ENCODE data around the gene SLC43A3. TPM values are rescaled to one million over a fixed set of nuclear protein-coding genes. Genes with fewer than 3 reads are reported as not detected.
"Not testable (repeated sequence)": the region's sequence is repeated elsewhere in the genome, so short reads cannot be mapped to it uniquely, and the experiment has no call there.

The SLC43A3 gene
- total RNA-seq, 1 donor = 41.9 TPM

GRCh38 chr11:57374966-57375365 is 52.0 kb downstream of the SLC43A3 start:
- Histone ChIP-seq H3K27me3 (ENCODE audit: insufficient read depth, low read length) (no peaks in the 10 kb centered on the region), H3K4me1 (ENCODE audit: insufficient read depth, low read length) (no peaks in the 10 kb centered on the region), H3K9me3 (ENCODE audit: low read depth, low read length) (no peaks in the 10 kb centered on the region), H3K4me3 (ENCODE audit: low read length) (no peak overlapping the region)

DNA sequence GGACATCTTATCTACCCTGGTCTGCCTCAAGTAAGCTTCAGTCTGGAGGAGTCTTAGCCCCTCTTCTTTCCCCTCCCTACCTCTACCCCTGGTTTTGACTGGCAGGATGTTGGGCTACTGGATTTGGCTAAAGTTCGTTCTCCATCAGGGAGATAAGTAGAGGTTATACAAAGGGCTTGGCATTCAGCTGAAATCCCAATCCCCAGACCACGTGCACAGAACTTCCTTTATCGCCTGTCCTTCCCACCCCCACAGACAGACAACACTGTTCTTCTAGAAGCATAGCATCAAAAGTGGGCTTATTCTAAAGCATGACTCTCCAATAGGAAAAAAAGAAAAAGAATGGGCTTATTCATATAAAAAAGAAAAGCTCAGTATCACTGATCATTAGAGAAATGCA is 53.8 kb downstream of the SLC43A3 start:
- Histone ChIP-seq H3K27me3 (ENCODE audit: insufficient read depth, low read length) (no peaks in the 10 kb centered on the region), H3K4me3 (ENCODE audit: low read length) (no peak overlapping the region), H3K9me3 (ENCODE audit: low read depth, low read length) (no peaks in the 10 kb centered on the region)

GRCh38 chr11:57370941-57371340 is 56.0 kb downstream of the SLC43A3 start:
- H3K4me1 ChIP-seq (ENCODE audit: insufficient read depth, low read length) = no peaks in the 10 kb centered on the region
- H3K4me3 ChIP-seq (ENCODE audit: low read length) = no peak overlapping the region
- no peaks in the 10 kb centered on the region for H3K27me3 ChIP-seq (ENCODE audit: insufficient read depth, low read length)
- H3K9me3 ChIP-seq (ENCODE audit: low read depth, low read length) = no peaks in the 10 kb centered on the region

More for the DNA sequence above, 53.8 kb downstream of the SLC43A3 start:
- H3K4me1 ChIP-seq (ENCODE audit: insufficient read depth, low read length) = no peaks in the 10 kb centered on the region

DNA sequence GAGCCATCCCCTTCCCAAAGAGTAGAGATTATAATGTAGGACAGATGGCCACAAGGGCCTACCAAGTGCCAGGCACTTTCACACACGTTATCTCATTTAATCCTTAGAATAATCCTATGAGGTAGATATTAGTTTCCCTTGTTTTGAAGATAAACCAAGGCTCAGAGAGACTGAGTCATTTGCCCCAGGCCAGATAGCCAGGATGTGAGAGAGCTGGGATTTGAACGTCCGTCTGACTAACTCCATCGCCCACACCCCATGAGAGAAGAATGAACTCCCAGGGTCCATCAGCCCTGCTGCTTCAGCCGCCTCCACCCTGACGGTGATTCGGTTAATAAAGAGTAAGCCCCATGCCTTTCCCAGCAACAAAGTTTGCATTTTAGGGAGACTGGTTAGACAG is 56.7 kb downstream of the SLC43A3 start:
- H3K9me3 ChIP-seq (ENCODE audit: low read depth, low read length) = no peaks in the 10 kb centered on the region
- no peak overlapping the region for H3K4me3 ChIP-seq (ENCODE audit: low read length)
- H3K4me1 ChIP-seq (ENCODE audit: insufficient read depth, low read length) = no peaks in the 10 kb centered on the region

GRCh38 chr11:57368845-57369232 is 58.1 kb downstream of the SLC43A3 start:
- Histone ChIP-seq H3K4me1 (ENCODE audit: insufficient read depth, low read length) (no peaks in the 10 kb centered on the region), H3K27me3 (ENCODE audit: insufficient read depth, low read length) (no peaks in the 10 kb centered on the region), H3K9me3 (ENCODE audit: low read depth, low read length) (no peaks in the 10 kb centered on the region), H3K4me3 (ENCODE audit: low read length) (no peak overlapping the region)

More for the DNA sequence above, 56.7 kb downstream of the SLC43A3 start:
- no peaks in the 10 kb centered on the region for H3K27me3 ChIP-seq (ENCODE audit: insufficient read depth, low read length)

- H3K9me3 ChIP-seq (ENCODE audit: low read depth, low read length) = no peaks in the 10 kb centered on the region
- H3K27me3 ChIP-seq (ENCODE audit: insufficient read depth, low read length) = no peaks in the 10 kb centered on the region
- no peak overlapping the region for H3K4me3 ChIP-seq (ENCODE audit: low read length)
- H3K4me1 ChIP-seq (ENCODE audit: insufficient read depth, low read length) = no peaks in the 10 kb centered on the region
Measured at GRCh38 chr11:57368106-57368844, 58.6 kb downstream of the SLC43A3 start.

DNA sequence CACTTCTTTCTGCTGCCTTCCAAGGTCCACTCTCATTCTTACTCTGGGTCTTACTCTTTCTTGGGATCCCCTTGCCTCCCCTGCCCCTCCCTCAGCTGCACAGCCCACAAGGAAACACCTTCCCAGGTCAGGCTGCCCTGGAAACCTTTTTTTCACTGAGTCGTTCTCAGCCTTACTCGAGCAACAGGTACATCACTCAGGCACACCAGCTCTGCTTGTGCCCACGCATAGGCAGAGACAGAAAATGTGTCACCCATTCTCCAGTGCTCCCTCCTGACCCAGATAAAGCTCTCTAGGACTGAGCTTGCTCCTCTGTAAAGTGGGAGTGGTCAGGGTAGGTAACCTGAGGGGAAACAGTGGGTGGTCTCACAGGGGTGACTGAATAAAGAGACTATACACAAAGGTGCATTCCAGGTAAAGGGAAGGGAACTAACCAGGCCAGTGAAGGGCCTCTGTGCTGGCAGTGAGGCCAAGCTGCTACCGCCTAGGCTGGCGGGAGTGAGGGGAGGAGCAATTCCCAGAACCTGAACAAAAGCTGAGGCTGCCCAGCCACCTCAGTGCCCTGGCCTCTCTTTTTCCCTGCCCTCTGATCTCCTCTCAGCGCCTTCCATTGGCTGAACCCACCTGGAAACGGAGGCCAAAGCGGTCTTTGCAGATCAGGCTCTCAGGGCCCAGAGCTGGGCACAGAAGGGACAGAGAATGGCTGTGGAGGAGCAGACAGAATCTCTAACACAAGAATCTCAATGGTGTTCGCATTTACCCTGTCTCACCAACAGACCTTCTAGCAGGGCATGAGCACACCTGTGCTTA is 61.9 kb downstream of the SLC43A3 start:
- no peaks in the 10 kb centered on the region for H3K4me1 ChIP-seq (ENCODE audit: insufficient read depth, low read length)
- H3K9me3 ChIP-seq (ENCODE audit: low read depth, low read length) = no peaks in the 10 kb centered on the region
- H3K4me3 ChIP-seq (ENCODE audit: low read length) = no peak overlapping the region
- no peaks in the 10 kb centered on the region for H3K27me3 ChIP-seq (ENCODE audit: insufficient read depth, low read length)

DNA sequence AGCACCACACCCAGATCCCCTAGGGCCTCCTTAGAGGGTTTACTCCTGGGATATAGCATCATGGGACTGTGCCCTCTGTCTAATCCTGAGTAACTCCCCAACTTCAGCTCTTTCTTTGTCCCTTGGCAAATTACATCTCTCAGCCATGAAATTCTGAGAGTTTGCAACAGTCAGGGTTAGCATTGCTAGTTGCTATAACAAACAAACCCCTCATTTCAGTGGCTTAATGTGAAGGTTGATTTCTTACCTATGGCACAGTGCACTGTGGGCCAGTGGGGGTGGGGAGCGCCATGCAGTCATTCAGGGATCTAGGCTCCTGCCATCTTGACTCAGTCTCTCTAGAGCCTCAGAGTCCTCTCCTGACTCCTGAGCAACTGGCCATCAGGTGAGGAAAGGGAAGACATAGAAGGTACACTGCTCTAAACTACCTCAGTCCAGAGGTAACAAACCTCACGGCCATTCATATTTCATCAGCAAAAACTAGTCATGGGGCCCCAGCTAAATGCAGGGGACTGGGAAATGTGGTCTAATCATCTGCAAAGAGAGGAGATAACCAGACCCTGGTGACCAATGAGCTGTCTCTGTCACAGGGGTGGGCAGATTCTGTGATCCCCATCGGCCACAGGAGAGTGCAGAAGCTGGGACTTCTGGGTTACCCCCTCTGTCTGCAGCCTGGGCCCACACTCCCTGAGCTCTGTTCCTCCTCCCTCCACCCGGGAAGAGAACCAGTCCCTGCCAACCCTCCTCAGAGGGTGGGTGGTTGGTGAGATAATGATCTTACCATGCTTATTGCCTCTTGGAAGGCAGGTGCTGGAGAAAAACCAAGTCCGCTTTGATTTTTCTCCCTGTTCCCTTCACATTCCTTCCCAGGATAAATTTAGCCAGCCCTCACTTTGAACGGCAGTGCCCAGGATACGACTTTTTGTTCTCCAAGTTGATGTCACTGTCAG is 63.5 kb downstream of the SLC43A3 start:
- Histone ChIP-seq H3K4me1 (ENCODE audit: insufficient read depth, low read length) (no peaks in the 10 kb centered on the region), H3K9me3 (ENCODE audit: low read depth, low read length) (no peaks in the 10 kb centered on the region), H3K27me3 (ENCODE audit: insufficient read depth, low read length) (no peaks in the 10 kb centered on the region), H3K4me3 (ENCODE audit: low read length) (no peak overlapping the region)

- Histone ChIP-seq H3K4me3 (ENCODE audit: low read length) (no peak overlapping the region), H3K9me3 (ENCODE audit: low read depth, low read length) (no peaks in the 10 kb centered on the region), H3K4me1 (ENCODE audit: insufficient read depth, low read length) (no peaks in the 10 kb centered on the region), H3K27me3 (ENCODE audit: insufficient read depth, low read length) (no peaks in the 10 kb centered on the region)
Measured at GRCh38 chr11:57361926-57362325, 65.0 kb downstream of the SLC43A3 start.

- H3K27me3 ChIP-seq (ENCODE audit: insufficient read depth, low read length); H3K4me1 ChIP-seq (ENCODE audit: insufficient read depth, low read length); H3K9me3 ChIP-seq (ENCODE audit: low read depth, low read length); H3K4me3 ChIP-seq (ENCODE audit: low read length): not testable (repeated sequence)
Measured at GRCh38 chr11:57361420-57361819, 65.5 kb downstream of the SLC43A3 start.

DNA sequence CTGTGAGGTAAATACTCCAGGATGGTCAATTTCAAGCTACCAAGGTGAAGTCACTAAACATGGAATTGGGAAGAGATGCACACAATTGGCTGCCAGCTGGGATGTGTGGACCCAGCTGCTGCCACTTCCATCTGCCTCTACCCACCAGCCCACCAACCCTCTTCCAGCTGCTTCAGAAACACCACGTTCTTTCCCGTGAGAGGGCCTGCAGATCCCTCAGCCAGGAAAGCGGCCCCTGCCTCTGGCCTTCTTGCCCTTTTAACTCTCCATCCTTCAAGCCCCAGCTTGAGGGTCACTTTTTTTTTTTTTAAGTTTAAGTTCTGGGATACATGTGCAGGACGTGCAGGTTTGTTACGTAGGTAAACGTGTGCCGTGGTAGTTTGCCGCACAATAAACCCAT is 65.9 kb downstream of the SLC43A3 start:
- Histone ChIP-seq H3K9me3 (ENCODE audit: low read depth, low read length) (no peaks in the 10 kb centered on the region), H3K4me1 (ENCODE audit: insufficient read depth, low read length) (peaks cover 8% of the 10 kb centered on the region), H3K4me3 (ENCODE audit: low read length) (no peak overlapping the region), H3K27me3 (ENCODE audit: insufficient read depth, low read length) (no peaks in the 10 kb centered on the region)

DNA sequence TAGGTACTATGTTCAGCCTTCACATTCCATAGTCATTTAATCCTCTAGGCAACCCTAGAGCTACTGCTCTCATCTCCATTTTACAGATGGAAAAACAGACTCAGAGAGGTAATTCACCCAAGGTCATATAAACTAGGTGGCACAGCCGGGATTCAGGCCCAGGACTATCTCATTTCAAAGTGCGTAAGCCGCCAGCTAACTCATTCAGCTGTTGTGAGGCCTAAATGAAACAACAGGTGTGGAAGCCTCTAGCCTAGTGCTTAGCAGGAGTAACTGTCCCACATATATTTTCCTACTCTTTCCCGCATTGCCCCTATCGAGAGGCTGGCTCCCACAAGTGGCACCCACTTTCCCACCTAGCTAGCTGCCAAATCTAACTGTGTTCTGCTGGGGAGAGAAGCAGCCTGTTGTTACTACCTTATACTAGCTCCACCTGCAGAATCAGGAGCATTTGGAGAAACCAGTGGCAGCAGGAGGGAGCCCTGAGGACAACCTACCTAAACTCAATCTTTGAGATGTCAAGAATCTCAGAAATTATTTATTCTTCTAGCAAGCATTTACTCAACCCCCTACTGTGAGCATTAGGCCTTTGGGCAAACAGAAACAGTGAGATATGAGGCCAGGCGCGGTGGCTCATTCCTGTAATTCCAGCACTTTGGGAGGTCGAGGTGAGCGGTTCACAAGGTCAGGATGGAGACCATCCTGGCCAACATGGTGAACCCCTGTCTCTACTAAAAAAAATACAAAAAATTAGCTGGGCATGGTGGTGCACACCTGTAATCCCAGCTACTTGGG is 66.8 kb downstream of the SLC43A3 start:
- peaks cover 11% of the 10 kb centered on the region for H3K4me1 ChIP-seq (ENCODE audit: insufficient read depth, low read length)

GRCh38 chr11:57359396-57359795 is 67.5 kb downstream of the SLC43A3 start:
- H3K9me3 ChIP-seq (ENCODE audit: low read depth, low read length) = no peaks in the 10 kb centered on the region
- peaks cover 18% of the 10 kb centered on the region for H3K4me1 ChIP-seq (ENCODE audit: insufficient read depth, low read length)
- H3K4me3 ChIP-seq (ENCODE audit: low read length) = no peak overlapping the region
- no peaks in the 10 kb centered on the region for H3K27me3 ChIP-seq (ENCODE audit: insufficient read depth, low read length)

More for the DNA sequence above, 66.8 kb downstream of the SLC43A3 start:
- Histone ChIP-seq H3K9me3 (ENCODE audit: low read depth, low read length) (no peaks in the 10 kb centered on the region), H3K4me3 (ENCODE audit: low read length) (no peak overlapping the region), H3K27me3 (ENCODE audit: insufficient read depth, low read length) (no peaks in the 10 kb centered on the region)

DNA sequence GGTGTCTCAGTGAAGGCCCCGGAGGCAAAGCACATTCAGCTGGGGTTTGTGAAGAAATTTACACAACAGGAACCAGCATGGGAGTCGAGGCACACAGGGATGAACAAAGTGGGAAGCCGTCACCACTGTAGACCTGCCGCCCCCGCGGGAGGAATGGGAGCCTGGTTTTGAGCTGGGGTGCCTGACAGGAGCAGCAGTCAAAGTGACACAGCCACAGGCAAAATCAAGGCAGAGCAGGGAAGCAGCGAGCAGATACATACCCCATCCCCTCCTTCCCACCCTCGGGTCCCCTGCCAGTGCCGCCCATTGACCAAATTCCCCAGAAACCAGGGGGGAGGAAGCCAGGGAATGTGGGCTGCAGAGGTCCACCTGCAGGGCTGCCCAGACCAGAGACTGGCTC is 67.9 kb downstream of the SLC43A3 start:
- H3K4me3 ChIP-seq (ENCODE audit: low read length) = no peak overlapping the region
- no peaks in the 10 kb centered on the region for H3K9me3 ChIP-seq (ENCODE audit: low read depth, low read length)
- no peaks in the 10 kb centered on the region for H3K27me3 ChIP-seq (ENCODE audit: insufficient read depth, low read length)
- peaks cover 22% of the 10 kb centered on the region for H3K4me1 ChIP-seq (ENCODE audit: insufficient read depth, low read length)

Measured in mononuclear cell (primary cell).